Measurements from ENCODE around the gene CDHR2.
"Not testable (repeated sequence)": the region's sequence is repeated elsewhere in the genome, so short reads cannot be mapped to it uniquely, and the experiment has no call there.

The CDHR2 gene

DNA sequence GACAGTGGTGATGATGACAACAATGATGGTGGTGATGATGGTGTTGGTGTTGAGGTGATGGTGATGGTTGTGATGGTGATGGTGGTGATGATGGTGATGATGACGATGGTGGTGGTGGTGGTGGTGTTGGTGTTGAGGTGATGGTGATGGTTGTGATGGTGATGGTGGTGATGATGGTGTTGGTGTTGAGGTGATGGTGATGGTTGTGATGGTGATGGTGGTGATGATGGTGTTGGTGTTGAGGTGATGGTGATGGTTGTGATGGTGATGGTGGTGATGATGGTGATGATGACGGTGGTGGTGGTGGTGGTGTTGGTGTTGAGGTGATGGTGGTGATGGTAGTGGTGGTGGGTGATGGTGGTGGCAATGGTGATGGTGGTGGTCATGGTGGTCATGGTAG is 42.5 kb downstream of the CDHR2 start:
- H3K27ac ChIP-seq (ENCODE audit: low read depth, low read length); H3K4me1 ChIP-seq (ENCODE audit: control insufficient read depth in 5 of 5, insufficient read depth in 5 of 5, low read length in 5 of 5); H3K4me3 ChIP-seq (ENCODE audit: low read depth in 1 of 5, low read length in 5 of 5); H3K36me3 ChIP-seq (ENCODE audit: control insufficient read depth in 5 of 5, insufficient read depth in 5 of 5, low read length in 5 of 5); H3K9me3 ChIP-seq (ENCODE audit: control insufficient read depth in 5 of 5, low read length in 5 of 5); H3K9ac ChIP-seq (ENCODE audit: low read length in 5 of 5): not testable (repeated sequence)
- peaks cover 13 to 22% (median 20%) of the 10 kb centered on the region in 5 donors for H3K27me3 ChIP-seq (ENCODE audit: control insufficient read depth in 5 of 5, insufficient read depth in 4 of 5, low read length in 5 of 5)

DNA sequence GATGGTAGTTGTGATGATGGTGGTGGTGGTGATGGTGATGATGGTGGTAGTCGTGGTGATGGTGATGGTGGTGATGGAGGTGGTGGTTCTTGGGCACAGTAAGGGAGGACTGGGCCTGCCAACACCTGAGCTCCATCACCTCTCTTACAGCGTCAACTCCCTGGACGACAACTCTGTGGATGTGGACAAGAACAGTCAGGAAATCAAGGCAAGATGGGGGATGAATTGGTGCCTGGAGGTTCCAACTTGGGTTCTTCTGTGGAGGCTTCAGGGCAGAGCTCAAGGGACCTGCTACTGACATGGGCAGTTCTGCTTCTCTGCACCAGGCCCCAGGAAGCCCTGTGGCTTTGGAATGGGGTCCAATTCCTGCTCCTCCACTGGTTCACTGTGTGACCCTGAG is 43.4 kb downstream of the CDHR2 start:
- no peak overlapping the region for H3K27ac ChIP-seq (ENCODE audit: low read depth, low read length)
- H3K36me3 ChIP-seq (ENCODE audit: control insufficient read depth in 5 of 5, insufficient read depth in 5 of 5, low read length in 5 of 5), result no peaks in the 10 kb centered on the region
- no peak overlapping the region for H3K4me3 ChIP-seq (ENCODE audit: low read depth in 1 of 5, low read length in 5 of 5)
- H3K4me1 ChIP-seq (ENCODE audit: control insufficient read depth in 5 of 5, insufficient read depth in 5 of 5, low read length in 5 of 5), result peaks cover 0 to 12% (median 5%) of the 10 kb centered on the region in 5 donors
- no peak overlapping the region for H3K9ac ChIP-seq (ENCODE audit: low read length in 5 of 5)
- peaks cover 17 to 24% (median 22%) of the 10 kb centered on the region in 5 donors for H3K27me3 ChIP-seq (ENCODE audit: control insufficient read depth in 5 of 5, insufficient read depth in 4 of 5, low read length in 5 of 5)
- H3K9me3 ChIP-seq (ENCODE audit: control insufficient read depth in 5 of 5, low read length in 5 of 5), result no peaks in the 10 kb centered on the region

DNA sequence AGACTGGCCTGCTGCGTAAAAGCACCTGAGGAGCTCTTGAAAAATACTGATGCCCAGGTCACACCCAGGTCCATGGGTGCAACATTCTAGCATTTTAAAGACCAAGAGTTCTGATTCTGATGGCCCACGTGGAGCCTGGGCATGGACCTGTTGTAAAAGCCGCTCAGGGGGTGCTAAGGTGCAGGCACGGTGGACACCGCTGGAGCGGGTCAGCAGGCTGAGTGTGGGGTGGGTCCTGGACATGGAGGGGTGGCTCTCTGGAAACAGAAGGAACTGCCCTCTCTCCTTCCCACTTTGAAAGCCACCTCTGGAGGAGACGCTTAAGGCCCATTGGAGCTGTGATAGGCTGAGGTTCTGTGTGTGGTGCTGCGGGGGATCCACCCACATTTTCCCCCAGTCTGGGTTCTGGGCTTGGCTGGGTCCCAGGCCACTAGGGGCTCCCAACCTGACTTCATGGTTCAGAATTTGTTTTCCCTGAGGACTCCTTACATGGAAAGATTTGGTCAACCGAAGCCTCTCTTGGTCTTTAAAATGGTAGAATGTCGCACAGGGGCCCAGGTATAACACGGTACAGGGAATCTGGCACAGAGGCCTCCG is 44.2 kb downstream of the CDHR2 start:
- no peak overlapping the region for H3K9ac ChIP-seq (ENCODE audit: low read length in 5 of 5)
- peaks cover 19 to 30% (median 29%) of the 10 kb centered on the region in 5 donors for H3K27me3 ChIP-seq (ENCODE audit: control insufficient read depth in 5 of 5, insufficient read depth in 4 of 5, low read length in 5 of 5)
- no peaks in the 10 kb centered on the region for H3K36me3 ChIP-seq (ENCODE audit: control insufficient read depth in 5 of 5, insufficient read depth in 5 of 5, low read length in 5 of 5)
- H3K9me3 ChIP-seq (ENCODE audit: control insufficient read depth in 5 of 5, low read length in 5 of 5), result no peaks in the 10 kb centered on the region
- H3K4me1 ChIP-seq (ENCODE audit: control insufficient read depth in 5 of 5, insufficient read depth in 5 of 5, low read length in 5 of 5), result peaks cover 0 to 12% (median 5%) of the 10 kb centered on the region in 5 donors
- no peak overlapping the region for H3K4me3 ChIP-seq (ENCODE audit: low read depth in 1 of 5, low read length in 5 of 5)
- H3K27ac ChIP-seq (ENCODE audit: low read depth, low read length), result no peak overlapping the region

DNA sequence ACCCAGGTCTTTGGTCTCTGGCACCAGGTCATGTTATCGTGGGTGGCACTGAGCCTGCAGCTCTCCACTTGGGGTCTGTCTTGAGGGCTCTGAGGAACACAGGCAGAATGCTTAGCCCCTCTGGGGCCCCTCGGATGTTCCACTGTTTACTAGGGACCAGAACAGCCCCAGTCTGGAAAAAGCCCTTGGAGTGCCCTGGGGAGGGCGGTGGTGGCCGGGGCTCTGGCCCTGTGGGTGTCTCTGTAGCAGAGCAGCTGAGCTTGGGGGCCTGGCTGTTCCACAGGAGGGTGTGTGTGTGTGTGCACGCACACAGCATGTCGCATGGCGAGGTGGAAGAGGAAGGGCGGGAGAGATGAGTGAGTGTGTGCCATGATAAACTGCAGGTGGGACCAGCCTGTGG is 45.4 kb downstream of the CDHR2 start:
- Histone ChIP-seq H3K27me3 (ENCODE audit: control insufficient read depth in 5 of 5, insufficient read depth in 4 of 5, low read length in 5 of 5) (peaks cover 19 to 36% (median 32%) of the 10 kb centered on the region in 5 donors), H3K36me3 (ENCODE audit: control insufficient read depth in 5 of 5, insufficient read depth in 5 of 5, low read length in 5 of 5) (no peaks in the 10 kb centered on the region)

DNA sequence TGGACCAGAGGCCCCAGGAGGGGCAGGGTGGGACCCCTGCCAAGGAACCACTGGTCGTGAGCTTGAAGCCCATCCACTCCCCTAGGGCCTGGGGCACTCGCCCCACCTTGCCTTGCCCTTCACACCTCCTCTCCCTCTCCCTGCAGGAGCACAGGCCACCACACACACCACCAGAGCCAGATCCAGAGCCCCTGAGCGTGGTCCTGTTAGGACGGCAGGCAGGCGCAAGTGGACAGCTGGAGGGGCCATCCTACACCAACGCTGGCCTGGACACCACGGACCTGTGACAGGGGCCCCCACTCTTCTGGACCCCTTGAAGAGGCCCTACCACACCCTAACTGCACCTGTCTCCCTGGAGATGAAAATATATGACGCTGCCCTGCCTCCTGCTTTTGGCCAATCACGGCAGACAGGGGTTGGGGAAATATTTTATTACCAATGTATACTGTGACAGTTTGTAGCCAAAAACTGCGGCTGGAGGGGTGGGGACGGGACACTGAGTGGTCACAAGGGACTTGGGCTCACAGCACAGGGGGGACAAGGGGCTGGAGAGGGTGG is 46.3 kb downstream of the CDHR2 start:
- Histone ChIP-seq H3K4me1 (ENCODE audit: control insufficient read depth in 5 of 5, insufficient read depth in 5 of 5, low read length in 5 of 5) (peaks cover 0 to 12% (median 5%) of the 10 kb centered on the region in 5 donors), H3K27me3 (ENCODE audit: control insufficient read depth in 5 of 5, insufficient read depth in 4 of 5, low read length in 5 of 5) (peaks cover 19 to 38% (median 32%) of the 10 kb centered on the region in 5 donors), H3K9ac (ENCODE audit: low read length in 5 of 5) (no peak overlapping the region), H3K27ac (ENCODE audit: low read depth, low read length) (no peak overlapping the region), H3K36me3 (ENCODE audit: control insufficient read depth in 5 of 5, insufficient read depth in 5 of 5, low read length in 5 of 5) (no peaks in the 10 kb centered on the region), H3K4me3 (ENCODE audit: low read depth in 1 of 5, low read length in 5 of 5) (no peak overlapping the region), H3K9me3 (ENCODE audit: control insufficient read depth in 5 of 5, low read length in 5 of 5) (no peaks in the 10 kb centered on the region)

More for the DNA sequence above, 45.4 kb downstream of the CDHR2 start:
- Histone ChIP-seq H3K9ac (ENCODE audit: low read length in 5 of 5) (no peak overlapping the region), H3K4me3 (ENCODE audit: low read depth in 1 of 5, low read length in 5 of 5) (no peak overlapping the region), H3K9me3 (ENCODE audit: control insufficient read depth in 5 of 5, low read length in 5 of 5) (no peaks in the 10 kb centered on the region), H3K4me1 (ENCODE audit: control insufficient read depth in 5 of 5, insufficient read depth in 5 of 5, low read length in 5 of 5) (peaks cover 0 to 12% (median 5%) of the 10 kb centered on the region in 5 donors), H3K27ac (ENCODE audit: low read depth, low read length) (no peak overlapping the region)

DNA sequence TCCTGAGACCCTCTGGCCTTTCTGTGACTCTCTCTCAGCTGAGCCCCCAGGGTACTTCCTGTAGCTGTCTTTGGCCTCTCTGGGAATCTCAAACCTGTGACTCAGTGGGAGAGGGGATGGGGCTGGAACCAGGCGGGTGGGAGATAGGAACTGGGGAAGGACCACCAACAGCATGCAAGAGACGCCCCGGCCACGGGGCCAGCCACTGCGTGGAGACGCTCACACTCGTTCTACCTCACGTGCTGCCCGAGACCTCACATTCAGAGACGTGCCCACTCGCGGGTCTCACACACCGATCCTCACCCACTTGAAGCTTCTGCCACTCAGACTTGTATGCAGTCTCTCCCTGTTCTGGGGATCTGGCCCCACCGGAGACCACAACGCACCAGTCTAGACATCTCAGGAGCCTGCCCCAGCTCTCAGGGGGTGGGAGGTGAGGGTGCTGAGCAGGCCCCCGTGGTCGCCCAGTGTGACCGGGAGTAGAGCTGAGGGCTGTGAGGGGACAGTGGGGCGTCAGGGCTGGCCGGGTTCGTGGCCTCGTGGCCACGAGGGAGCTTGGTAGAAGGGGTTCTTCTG is 47.0 kb downstream of the CDHR2 start:
- no peaks in the 10 kb centered on the region for H3K36me3 ChIP-seq (ENCODE audit: control insufficient read depth in 5 of 5, insufficient read depth in 5 of 5, low read length in 5 of 5)
- peaks cover 19 to 38% (median 32%) of the 10 kb centered on the region in 5 donors for H3K27me3 ChIP-seq (ENCODE audit: control insufficient read depth in 5 of 5, insufficient read depth in 4 of 5, low read length in 5 of 5)
- no peak overlapping the region for H3K9ac ChIP-seq (ENCODE audit: low read length in 5 of 5)
- H3K9me3 ChIP-seq (ENCODE audit: control insufficient read depth in 5 of 5, low read length in 5 of 5), result no peaks in the 10 kb centered on the region
- peaks cover 0 to 12% (median 5%) of the 10 kb centered on the region in 5 donors for H3K4me1 ChIP-seq (ENCODE audit: control insufficient read depth in 5 of 5, insufficient read depth in 5 of 5, low read length in 5 of 5)
- no peak overlapping the region for H3K27ac ChIP-seq (ENCODE audit: low read depth, low read length)
- no peak overlapping the region for H3K4me3 ChIP-seq (ENCODE audit: low read depth in 1 of 5, low read length in 5 of 5)

DNA sequence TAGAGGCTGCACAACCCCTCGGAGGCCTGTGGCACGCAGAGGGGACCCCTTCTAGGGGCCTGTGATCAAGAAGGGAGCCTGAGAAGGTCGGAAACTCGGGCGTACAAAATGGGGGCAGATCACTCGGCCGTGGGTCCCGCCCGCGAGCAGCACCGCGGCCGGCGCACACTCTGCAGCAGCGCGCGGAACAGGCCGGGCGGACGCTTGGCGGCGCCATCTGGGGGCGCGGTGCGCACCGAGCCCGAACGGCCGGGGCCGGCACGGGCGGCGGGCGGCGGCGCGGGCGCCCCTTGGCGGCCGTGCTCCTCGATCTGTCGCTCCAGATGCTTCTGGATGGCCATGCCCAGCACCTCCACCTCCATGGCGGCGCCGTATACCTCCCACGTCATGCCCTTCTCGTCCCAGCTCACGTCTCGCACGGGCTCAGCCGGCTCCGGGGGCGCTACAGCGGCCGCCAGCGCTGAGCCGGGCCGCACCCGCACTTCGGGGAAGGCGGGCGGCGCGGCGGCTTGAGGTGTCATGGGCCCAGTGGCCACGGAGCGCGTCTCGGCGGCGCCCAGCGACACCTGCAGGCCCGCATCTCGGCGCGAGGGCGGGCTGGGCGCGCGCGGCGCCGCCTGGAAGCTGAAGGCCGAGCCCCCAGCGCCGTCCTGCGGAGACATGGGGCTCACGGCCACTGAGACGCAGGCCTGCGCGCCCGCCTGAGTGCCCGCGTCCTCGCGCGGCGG is 47.7 kb downstream of the CDHR2 start:
- no peaks in the 10 kb centered on the region for H3K36me3 ChIP-seq (ENCODE audit: control insufficient read depth in 5 of 5, insufficient read depth in 5 of 5, low read length in 5 of 5)
- H3K4me3 ChIP-seq (ENCODE audit: low read depth in 1 of 5, low read length in 5 of 5), result peak overlapping the region in 2 of 5 donors; percentile 22 to 49
- peaks cover 19 to 38% (median 32%) of the 10 kb centered on the region in 5 donors for H3K27me3 ChIP-seq (ENCODE audit: control insufficient read depth in 5 of 5, insufficient read depth in 4 of 5, low read length in 5 of 5)
- H3K9me3 ChIP-seq (ENCODE audit: control insufficient read depth in 5 of 5, low read length in 5 of 5), result no peaks in the 10 kb centered on the region
- H3K27ac ChIP-seq (ENCODE audit: low read depth, low read length), result no peak overlapping the region
- H3K9ac ChIP-seq (ENCODE audit: low read length in 5 of 5), result no peak overlapping the region
- peaks cover 0 to 12% (median 5%) of the 10 kb centered on the region in 5 donors for H3K4me1 ChIP-seq (ENCODE audit: control insufficient read depth in 5 of 5, insufficient read depth in 5 of 5, low read length in 5 of 5)

DNA sequence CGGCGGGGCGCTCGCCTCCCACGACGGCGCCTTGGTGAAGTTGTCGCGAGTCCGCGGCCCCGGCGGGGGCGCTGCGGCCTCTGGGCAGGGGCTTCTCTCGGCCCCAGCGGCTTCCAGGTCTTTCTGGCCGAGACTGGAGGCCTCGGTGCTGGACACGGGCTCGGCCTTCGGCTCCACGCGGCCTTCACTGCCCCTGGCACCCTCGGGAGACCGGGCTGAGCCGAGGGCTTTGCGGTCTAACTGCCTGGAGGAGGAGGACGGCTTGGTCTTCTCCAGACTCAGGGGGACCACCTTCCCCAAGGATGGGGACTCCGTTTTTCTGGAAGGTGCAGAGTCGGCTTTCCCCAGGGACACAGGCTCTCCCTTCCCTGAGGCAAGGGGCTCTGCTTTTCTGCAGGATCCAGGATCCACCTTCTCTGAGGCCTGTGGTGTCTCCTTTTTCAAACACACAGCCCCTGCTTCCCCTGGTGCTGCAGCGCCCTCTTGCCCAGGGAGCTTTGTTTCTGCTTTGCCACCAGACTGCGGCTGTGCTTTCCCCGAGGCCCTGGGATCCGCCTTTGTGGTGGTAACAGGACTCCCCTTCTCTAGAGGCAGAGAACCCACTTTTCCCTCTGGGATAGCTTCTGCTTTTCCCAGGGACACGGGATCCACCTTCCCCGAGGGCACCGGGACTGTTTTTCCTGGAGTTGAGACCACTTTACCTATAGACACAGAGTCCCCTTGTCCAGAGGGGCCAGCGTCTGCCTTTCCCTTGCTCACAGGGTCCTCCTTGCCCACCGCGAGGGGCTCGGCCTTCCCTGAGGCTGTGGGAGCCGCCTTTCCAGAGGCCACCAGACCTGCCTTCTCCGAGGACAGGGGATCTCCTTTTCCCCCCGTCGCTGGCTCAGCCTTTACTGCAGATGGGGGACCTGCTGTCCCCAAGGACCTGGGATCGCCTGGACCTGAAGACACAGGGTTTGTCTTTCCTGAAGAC is 48.6 kb downstream of the CDHR2 start:
- peaks cover 0 to 12% (median 5%) of the 10 kb centered on the region in 5 donors for H3K4me1 ChIP-seq (ENCODE audit: control insufficient read depth in 5 of 5, insufficient read depth in 5 of 5, low read length in 5 of 5)
- H3K36me3 ChIP-seq (ENCODE audit: control insufficient read depth in 5 of 5, insufficient read depth in 5 of 5, low read length in 5 of 5), result no peaks in the 10 kb centered on the region
- H3K27ac ChIP-seq (ENCODE audit: low read depth, low read length), result no peak overlapping the region
- peak overlapping the region in 2 of 5 donors; percentile 22 to 49 for H3K4me3 ChIP-seq (ENCODE audit: low read depth in 1 of 5, low read length in 5 of 5)
- no peak overlapping the region for H3K9ac ChIP-seq (ENCODE audit: low read length in 5 of 5)
- H3K27me3 ChIP-seq (ENCODE audit: control insufficient read depth in 5 of 5, insufficient read depth in 4 of 5, low read length in 5 of 5), result peaks cover 19 to 38% (median 32%) of the 10 kb centered on the region in 5 donors
- H3K9me3 ChIP-seq (ENCODE audit: control insufficient read depth in 5 of 5, low read length in 5 of 5), result no peaks in the 10 kb centered on the region

DNA sequence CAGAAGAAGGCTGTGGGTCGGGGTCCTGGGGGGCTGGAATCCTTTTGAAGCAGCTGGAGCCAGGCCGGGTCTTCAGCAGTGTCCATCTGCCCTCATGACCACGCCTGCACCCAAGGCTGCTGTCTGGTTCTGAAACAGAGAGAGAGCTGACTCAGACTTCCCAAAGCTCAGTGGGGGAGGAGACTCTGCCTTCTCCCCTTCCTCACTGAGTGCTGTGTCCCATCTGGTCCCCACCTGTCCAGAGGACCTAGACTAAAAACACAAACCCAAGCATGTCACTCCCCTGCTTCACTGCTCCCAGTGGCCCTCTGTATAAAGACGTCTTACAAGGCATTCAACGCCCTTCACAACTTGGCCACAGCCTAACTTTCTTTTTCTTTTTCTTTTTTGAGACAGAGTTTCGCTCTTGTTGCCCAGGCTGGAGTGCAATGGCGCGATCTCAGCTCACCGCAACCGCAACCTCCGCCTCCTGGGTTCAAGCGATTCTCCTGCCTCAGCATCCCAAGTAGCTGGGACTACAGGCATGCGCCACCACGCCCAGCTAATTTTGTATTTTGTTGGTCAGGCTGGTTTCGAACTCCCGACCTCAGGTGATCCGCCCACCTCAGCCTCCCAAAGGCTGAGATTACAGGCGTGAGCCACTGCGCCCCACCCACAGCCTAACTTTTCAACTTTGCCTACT is 50.7 kb downstream of the CDHR2 start:
- not testable (repeated sequence) for H3K4me3 ChIP-seq (ENCODE audit: low read depth in 1 of 5, low read length in 5 of 5)
- H3K27me3 ChIP-seq (ENCODE audit: control insufficient read depth in 5 of 5, insufficient read depth in 4 of 5, low read length in 5 of 5), result peaks cover 16 to 32% (median 29%) of the 10 kb centered on the region in 5 donors

More for the DNA sequence above, 50.7 kb downstream of the CDHR2 start:
- not testable (repeated sequence) for H3K27ac ChIP-seq (ENCODE audit: low read depth, low read length); H3K9me3 ChIP-seq (ENCODE audit: control insufficient read depth in 5 of 5, low read length in 5 of 5); H3K9ac ChIP-seq (ENCODE audit: low read length in 5 of 5); H3K36me3 ChIP-seq (ENCODE audit: control insufficient read depth in 5 of 5, insufficient read depth in 5 of 5, low read length in 5 of 5)
- H3K4me1 ChIP-seq (ENCODE audit: control insufficient read depth in 5 of 5, insufficient read depth in 5 of 5, low read length in 5 of 5), result peaks cover 0 to 12% (median 5%) of the 10 kb centered on the region in 5 donors
